ENCODE data around the gene CYFIP1. TPM values are rescaled to one million over a fixed set of nuclear protein-coding genes. Genes with fewer than 3 reads are reported as not detected.

Gene CYFIP1
- total RNA-seq, 1 donor from 2014 or later, result 143 TPM

GRCh38 chr15:22831473-22831872 is 148.7 kb downstream of the CYFIP1 start:
- peaks cover 9% of the 10 kb centered on the region for H3K36me3 Mint-ChIP-seq (ENCODE audit: unreplicated experiment)
- H3K4me3 Mint-ChIP-seq (ENCODE audit: unreplicated experiment), result no peak overlapping the region
- no peak for DNase-seq
- TF ChIP-seq, protein P1, sequence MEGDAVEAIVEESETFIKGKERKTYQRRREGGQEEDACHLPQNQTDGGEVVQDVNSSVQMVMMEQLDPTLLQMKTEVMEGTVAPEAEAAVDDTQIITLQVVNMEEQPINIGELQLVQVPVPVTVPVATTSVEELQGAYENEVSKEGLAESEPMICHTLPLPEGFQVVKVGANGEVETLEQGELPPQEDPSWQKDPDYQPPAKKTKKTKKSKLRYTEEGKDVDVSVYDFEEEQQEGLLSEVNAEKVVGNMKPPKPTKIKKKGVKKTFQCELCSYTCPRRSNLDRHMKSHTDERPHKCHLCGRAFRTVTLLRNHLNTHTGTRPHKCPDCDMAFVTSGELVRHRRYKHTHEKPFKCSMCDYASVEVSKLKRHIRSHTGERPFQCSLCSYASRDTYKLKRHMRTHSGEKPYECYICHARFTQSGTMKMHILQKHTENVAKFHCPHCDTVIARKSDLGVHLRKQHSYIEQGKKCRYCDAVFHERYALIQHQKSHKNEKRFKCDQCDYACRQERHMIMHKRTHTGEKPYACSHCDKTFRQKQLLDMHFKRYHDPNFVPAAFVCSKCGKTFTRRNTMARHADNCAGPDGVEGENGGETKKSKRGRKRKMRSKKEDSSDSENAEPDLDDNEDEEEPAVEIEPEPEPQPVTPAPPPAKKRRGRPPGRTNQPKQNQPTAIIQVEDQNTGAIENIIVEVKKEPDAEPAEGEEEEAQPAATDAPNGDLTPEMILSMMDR (IDR thresholded peaks at IDR 0.05; ENCODE audit: partially characterized antibody, unreplicated experiment), result no peak
- H3K4me1 Mint-ChIP-seq (ENCODE audit: low read depth, unreplicated experiment), result no peaks in the 10 kb centered on the region
- no peak overlapping the region for H3K27ac Mint-ChIP-seq (ENCODE audit: unreplicated experiment)
- peaks cover 3% of the 10 kb centered on the region for H3K9me3 Mint-ChIP-seq (ENCODE audit: unreplicated experiment)
- peaks cover 4% of the 10 kb centered on the region for H3K27me3 Mint-ChIP-seq (ENCODE audit: unreplicated experiment)

GRCh38 chr15:22827125-22827524 is 153.0 kb downstream of the CYFIP1 start:
- no peak for DNase-seq
- TF ChIP-seq, protein P1 (IDR thresholded peaks at IDR 0.05; ENCODE audit: partially characterized antibody, unreplicated experiment), result no peak
- no peaks in the 10 kb centered on the region for H3K9me3 Mint-ChIP-seq (ENCODE audit: unreplicated experiment)
- H3K36me3 Mint-ChIP-seq (ENCODE audit: unreplicated experiment), result peaks cover 9% of the 10 kb centered on the region
- H3K4me3 Mint-ChIP-seq (ENCODE audit: unreplicated experiment), result no peak overlapping the region
- no peaks in the 10 kb centered on the region for H3K4me1 Mint-ChIP-seq (ENCODE audit: low read depth, unreplicated experiment)
- no peak overlapping the region for H3K27ac Mint-ChIP-seq (ENCODE audit: unreplicated experiment)
- no peaks in the 10 kb centered on the region for H3K27me3 Mint-ChIP-seq (ENCODE audit: unreplicated experiment)

DNA sequence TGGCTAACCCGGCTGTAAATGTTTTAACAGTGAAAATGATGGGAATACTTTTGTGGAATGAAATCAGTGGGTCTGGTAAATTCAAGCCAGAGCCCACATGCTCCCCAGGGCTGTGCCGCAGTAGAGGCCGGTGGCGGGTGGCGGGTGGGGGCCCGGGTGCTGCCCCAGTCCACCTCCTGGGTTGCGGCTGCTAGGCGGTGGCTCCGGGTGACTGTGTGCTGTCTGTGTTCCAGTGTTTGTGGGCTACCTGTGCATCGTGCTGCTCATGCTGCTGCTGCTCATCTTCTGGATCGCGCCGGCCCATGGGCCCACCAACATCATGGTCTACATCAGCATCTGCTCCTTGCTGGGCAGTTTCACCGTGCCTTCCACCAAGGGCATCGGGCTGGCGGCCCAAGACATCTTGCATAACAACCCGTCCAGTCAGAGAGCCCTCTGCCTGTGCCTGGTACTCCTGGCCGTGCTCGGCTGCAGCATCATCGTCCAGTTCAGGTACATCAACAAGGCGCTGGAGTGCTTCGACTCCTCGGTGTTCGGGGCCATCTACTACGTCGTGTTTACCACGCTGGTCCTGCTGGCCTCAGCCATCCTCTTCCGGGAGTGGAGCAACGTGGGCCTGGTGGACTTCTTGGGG is 156.6 kb downstream of the CYFIP1 start:
- H3K27me3 Mint-ChIP-seq (ENCODE audit: unreplicated experiment), result no peaks in the 10 kb centered on the region
- no peaks in the 10 kb centered on the region for H3K9me3 Mint-ChIP-seq (ENCODE audit: unreplicated experiment)
- H3K4me3 Mint-ChIP-seq (ENCODE audit: unreplicated experiment), result no peak overlapping the region
- DNase-seq, result no peak
- TF ChIP-seq, protein P1 (IDR thresholded peaks at IDR 0.05; ENCODE audit: partially characterized antibody, unreplicated experiment), result no peak
- H3K27ac Mint-ChIP-seq (ENCODE audit: unreplicated experiment), result no peak overlapping the region
- peaks cover 14% of the 10 kb centered on the region for H3K36me3 Mint-ChIP-seq (ENCODE audit: unreplicated experiment)
- no peaks in the 10 kb centered on the region for H3K4me1 Mint-ChIP-seq (ENCODE audit: low read depth, unreplicated experiment)

GRCh38 chr15:22819651-22820050 is 160.5 kb downstream of the CYFIP1 start:
- Mint-ChIP-seq H3K4me1 (ENCODE audit: low read depth, unreplicated experiment) (no peaks in the 10 kb centered on the region), H3K4me3 (ENCODE audit: unreplicated experiment) (no peak overlapping the region), H3K27ac (ENCODE audit: unreplicated experiment) (no peak overlapping the region), H3K9me3 (ENCODE audit: unreplicated experiment) (no peaks in the 10 kb centered on the region), H3K36me3 (ENCODE audit: unreplicated experiment) (peaks cover 14% of the 10 kb centered on the region), H3K27me3 (ENCODE audit: unreplicated experiment) (peaks cover 2% of the 10 kb centered on the region)
- TF ChIP-seq, protein P1 (IDR thresholded peaks at IDR 0.05; ENCODE audit: partially characterized antibody, unreplicated experiment), result no peak
- DNase-seq, result no peak

Other genes with a start within 250 kb of the CYFIP1 start
- gene NIPA1, start 193.7 kb downstream of the CYFIP1 start, total RNA-seq (ENCODE audit: unreplicated experiment), result 41.5 TPM
- 121 TPM for gene NIPA2, start 141.7 kb downstream of the CYFIP1 start, total RNA-seq (ENCODE audit: unreplicated experiment)
- gene TUBGCP5, start 59.2 kb upstream of the CYFIP1 start, total RNA-seq (ENCODE audit: unreplicated experiment), result 15.6 TPM
- not detected for gene GOLGA6L1, start 156.5 kb upstream of the CYFIP1 start, total RNA-seq (ENCODE audit: unreplicated experiment)